ENCODE results near the gene CAB39L.

DNA sequence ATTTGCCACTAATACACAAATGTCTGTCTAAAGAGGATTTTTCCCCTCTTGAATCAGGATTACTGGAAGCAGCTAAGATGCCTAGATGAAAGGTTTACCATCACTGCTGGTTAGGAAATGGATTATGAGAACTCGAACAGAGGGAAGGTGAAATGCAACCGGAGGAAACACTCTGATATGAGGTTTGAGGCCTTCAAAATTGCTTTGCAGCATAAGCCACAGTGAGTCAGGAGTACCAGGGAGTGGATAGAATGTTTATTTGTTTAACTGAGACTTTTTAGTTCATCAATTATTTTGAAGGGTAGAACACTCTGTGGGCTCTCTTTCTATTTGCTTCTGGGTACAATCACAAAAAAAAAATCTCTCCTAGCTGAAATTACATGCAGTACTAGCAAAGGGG is 178.0 kb downstream of the CAB39L start:
- TF ChIP-seq, protein P1, sequence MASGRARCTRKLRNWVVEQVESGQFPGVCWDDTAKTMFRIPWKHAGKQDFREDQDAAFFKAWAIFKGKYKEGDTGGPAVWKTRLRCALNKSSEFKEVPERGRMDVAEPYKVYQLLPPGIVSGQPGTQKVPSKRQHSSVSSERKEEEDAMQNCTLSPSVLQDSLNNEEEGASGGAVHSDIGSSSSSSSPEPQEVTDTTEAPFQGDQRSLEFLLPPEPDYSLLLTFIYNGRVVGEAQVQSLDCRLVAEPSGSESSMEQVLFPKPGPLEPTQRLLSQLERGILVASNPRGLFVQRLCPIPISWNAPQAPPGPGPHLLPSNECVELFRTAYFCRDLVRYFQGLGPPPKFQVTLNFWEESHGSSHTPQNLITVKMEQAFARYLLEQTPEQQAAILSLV (CRISPR knock-in tag; IDR thresholded peaks at IDR 0.05; ENCODE audit: borderline replicate concordance), result no peak
- no peak for TF ChIP-seq POLR2A (IDR thresholded peaks at IDR 0.05; ENCODE audit: insufficient read depth in 1 of 2, low read depth in 2 of 2, low read length in 2 of 2)

Data from HepG2 (cell line).